AG04450 (cell line): ENCODE data around the gene TBL1XR1. TPM values are rescaled to one million over a fixed set of nuclear protein-coding genes. Genes with fewer than 3 reads are reported as not detected.

Experiments
- CTCF ChIA-PET: fragments of 300-600, 350-600 bp; formaldehyde crosslinking; extraction: SDS; loops from one replicate; lab custom pipeline; 2022; ENCODE audit warnings: antibody characterized with exemption, inconsistent platforms; lab: Charles Lee
- POLR2A ChIA-PET: fragments of 350-600 bp; formaldehyde crosslinking; extraction: SDS; loops from one replicate; lab custom pipeline; 2021; ENCODE audit warnings: antibody characterized with exemption, inconsistent platforms; lab: Yijun Ruan, JAX
- DNase-seq: peaks from one replicate; pipeline ENCODE4 v3.0.0-alpha.2; 2011; ENCODE audit warnings: low read depth, low spot score
- H3K27ac ChIP-seq: one replicate; pipeline ENCODE4 v1.5.1; 2012; ENCODE audit warnings: low read depth, low read length, control low read depth
- H3K27me3 ChIP-seq: one replicate; pipeline ENCODE4 v1.6.0; 2012; ENCODE audit warnings: low read length; ENCODE audit not compliant: control insufficient read depth, insufficient read depth
- H3K4me3 ChIP-seq: 2 replicates; pipeline ENCODE4 v1.5.1; 2011; ENCODE audit warnings: mild to moderate bottlenecking, low read depth, low read length, control low read depth
- H3K9me3 ChIP-seq: 2 replicates; pipeline ENCODE4 v1.5.1; 2012; ENCODE audit warnings: low read length; ENCODE audit not compliant: control insufficient read depth, insufficient read depth
- polyA plus RNA-seq: library from polyadenylated mRNA; depleted of rRNA; stranded (reverse); fragments of >200 nt; gene quantifications from 2 replicates; pipeline ENCODE4 v1.2.3, GENCODE V29; 2011
- TF ChIP-seq, protein P1 (sequence below): IDR thresholded peaks from 2 replicates; pipeline ENCODE4 v1.5.1; 2011; ENCODE audit warnings: low read depth, low read length, control low read depth, inconsistent platforms

The TBL1XR1 gene
- polyA plus RNA-seq, 1 experiment = 207 TPM

DNA sequence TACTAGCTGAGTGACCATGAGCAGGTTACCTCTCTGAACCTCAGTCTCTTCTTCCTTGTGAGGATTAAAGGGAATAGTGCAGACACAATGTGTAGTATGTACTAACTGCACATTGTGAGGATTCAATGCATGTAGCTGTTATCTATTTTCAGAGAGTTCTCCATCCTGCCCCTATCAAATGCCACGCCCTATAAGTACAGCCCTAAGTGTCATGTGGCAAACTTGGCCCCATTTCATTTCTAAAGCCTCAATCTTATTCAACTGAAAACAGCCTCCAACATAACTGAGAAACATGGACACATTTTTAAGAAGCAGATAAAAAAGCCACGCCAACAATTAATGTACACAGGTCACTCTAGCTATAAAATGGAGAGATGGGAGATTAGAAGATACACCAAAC lies 220.0 kb downstream of the TBL1XR1 start:
- Histone ChIP-seq H3K27me3 (no peaks in the 10 kb centered on the region), H3K27ac (no peak overlapping the region), H3K4me3 (no peak overlapping the region), H3K9me3 (no peaks in the 10 kb centered on the region)
- CTCF ChIA-PET = no interaction called here
- POLR2A ChIA-PET = no interaction called here
- TF ChIP-seq, protein P1, sequence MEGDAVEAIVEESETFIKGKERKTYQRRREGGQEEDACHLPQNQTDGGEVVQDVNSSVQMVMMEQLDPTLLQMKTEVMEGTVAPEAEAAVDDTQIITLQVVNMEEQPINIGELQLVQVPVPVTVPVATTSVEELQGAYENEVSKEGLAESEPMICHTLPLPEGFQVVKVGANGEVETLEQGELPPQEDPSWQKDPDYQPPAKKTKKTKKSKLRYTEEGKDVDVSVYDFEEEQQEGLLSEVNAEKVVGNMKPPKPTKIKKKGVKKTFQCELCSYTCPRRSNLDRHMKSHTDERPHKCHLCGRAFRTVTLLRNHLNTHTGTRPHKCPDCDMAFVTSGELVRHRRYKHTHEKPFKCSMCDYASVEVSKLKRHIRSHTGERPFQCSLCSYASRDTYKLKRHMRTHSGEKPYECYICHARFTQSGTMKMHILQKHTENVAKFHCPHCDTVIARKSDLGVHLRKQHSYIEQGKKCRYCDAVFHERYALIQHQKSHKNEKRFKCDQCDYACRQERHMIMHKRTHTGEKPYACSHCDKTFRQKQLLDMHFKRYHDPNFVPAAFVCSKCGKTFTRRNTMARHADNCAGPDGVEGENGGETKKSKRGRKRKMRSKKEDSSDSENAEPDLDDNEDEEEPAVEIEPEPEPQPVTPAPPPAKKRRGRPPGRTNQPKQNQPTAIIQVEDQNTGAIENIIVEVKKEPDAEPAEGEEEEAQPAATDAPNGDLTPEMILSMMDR = no peak
- DNase-seq = no peak

DNA sequence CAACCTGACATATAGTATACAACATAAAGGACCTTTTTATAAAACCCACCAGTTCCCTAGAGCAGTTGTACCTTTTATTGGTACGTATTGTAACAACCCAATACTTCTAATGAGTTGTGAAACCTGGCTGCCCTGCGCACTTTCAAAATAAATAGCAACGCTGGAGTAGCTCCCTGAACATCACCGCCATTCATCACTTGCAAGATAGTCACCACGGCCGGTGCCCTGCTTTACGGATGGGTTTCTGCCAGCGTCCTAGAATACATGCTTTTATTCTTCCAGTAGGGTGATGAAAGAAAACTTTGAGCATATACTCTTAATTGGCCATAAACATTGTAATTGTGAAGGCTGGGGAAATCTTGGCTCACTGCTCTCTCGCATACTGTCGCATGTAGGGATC lies 220.7 kb downstream of the TBL1XR1 start:
- no peak for DNase-seq
- Histone ChIP-seq H3K9me3 (no peaks in the 10 kb centered on the region), H3K27ac (no peak overlapping the region), H3K27me3 (no peaks in the 10 kb centered on the region), H3K4me3 (no peak overlapping the region)
- POLR2A ChIA-PET = no interaction called here
- TF ChIP-seq, protein P1 = no peak
- CTCF ChIA-PET = no interaction called here

DNA sequence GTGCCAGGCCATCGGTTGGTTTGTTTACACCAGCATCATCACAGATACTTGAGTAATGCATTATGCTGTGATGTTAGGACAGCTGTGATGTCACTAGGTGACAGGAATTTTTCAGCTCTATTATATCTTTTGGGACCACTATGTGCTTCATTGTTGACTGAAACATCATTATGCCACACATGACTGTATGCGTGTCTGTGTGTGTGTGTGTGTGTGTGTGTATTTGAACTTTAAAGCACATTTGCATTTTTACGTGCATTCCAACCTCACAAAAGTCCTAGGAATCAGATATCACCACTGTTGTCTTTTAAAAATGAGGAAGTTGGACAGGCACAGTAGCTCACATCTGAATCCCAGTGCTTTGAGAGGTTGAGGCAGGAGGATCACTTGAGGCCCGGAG lies 223.0 kb downstream of the TBL1XR1 start:
- ChIA-PET POLR2A (no interaction called here), CTCF (no interaction called here)
- H3K4me3 ChIP-seq = no peak overlapping the region
- H3K27me3 ChIP-seq = no peaks in the 10 kb centered on the region
- TF ChIP-seq, protein P1 = no peak
- no peak for DNase-seq
- H3K27ac ChIP-seq = no peak overlapping the region
- no peaks in the 10 kb centered on the region for H3K9me3 ChIP-seq

DNA sequence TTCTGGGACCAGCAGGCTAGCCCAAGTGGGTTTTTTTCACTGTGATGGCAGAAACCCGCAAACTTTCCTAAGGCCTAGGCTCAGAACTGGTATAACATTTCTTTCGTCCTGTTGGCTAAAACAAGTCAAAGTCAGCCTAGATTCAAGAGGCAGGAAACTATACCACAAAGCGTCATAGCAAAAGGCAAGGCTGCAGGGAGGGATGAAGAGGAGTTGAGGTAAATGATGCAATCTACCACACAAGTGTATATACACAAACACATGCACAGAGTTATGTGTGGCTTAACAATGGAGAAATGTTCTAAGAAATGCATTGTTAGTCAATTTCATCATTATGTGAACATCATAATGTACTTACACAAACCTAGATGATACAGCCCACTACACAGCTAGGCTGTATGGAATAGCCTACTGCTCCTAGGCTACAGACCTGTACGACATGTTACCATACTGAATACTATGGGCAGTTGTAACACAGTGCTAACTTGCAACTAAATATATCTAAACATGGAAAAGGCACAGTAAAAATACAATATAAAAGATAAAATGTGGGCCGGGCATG lies 225.6 kb downstream of the TBL1XR1 start:
- POLR2A ChIA-PET = no interaction called here

DNA sequence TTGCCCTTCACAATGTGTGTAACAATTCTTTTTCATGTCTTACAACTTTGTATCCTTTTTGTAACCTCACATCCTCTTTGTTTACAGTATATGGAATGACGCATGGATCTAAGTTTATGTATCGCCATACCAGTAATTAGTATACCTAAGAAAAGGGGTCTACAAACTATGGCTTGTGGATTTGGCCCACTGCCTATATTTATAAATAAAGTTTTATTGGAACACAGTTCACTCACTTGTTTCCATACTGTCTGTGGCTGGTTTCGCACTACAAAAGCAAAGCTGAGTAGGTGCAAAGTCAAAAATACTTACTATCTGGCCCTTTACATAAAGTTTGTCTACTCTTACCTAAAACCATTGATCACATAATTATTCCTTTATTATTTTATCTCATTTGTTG lies 226.5 kb downstream of the TBL1XR1 start:
- Histone ChIP-seq H3K4me3 (no peak overlapping the region), H3K27ac (no peak overlapping the region), H3K9me3 (no peaks in the 10 kb centered on the region), H3K27me3 (no peaks in the 10 kb centered on the region)
- CTCF ChIA-PET = no interaction called here
- TF ChIP-seq, protein P1 = no peak
- POLR2A ChIA-PET = no interaction called here
- DNase-seq = no peak

More for the DNA sequence above, 225.6 kb downstream of the TBL1XR1 start:
- TF ChIP-seq, protein P1 = no peak
- no peaks in the 10 kb centered on the region for H3K9me3 ChIP-seq
- H3K27ac ChIP-seq = no peak overlapping the region
- CTCF ChIA-PET = no interaction called here
- no peak for DNase-seq
- H3K4me3 ChIP-seq = no peak overlapping the region
- no peaks in the 10 kb centered on the region for H3K27me3 ChIP-seq
